PC-9 (cell line): ENCODE data around the gene GPHN. TPM values are rescaled to one million over a fixed set of nuclear protein-coding genes. Genes with fewer than 3 reads are reported as not detected.
"Not testable (repeated sequence)": the region's sequence is repeated elsewhere in the genome, so short reads cannot be mapped to it uniquely, and the experiment has no call there.

Experiments used
- BruUV-seq: library from RNA; stranded (reverse); fragments of 400-500 nt; replicated peaks from 2 replicates; lab custom pipeline; 2021; lab: Mats Ljungman, UMichigan
- CTCF ChIA-PET: fragments of 300-600 bp; sonication (Branson Sonifier 250); formaldehyde crosslinking; loops from one replicate; lab custom pipeline; 2022; ENCODE audit warnings: antibody characterized with exemption; lab: Charles Lee
- POLR2A ChIA-PET: fragments of 300-600 bp; sonication (Branson Sonifier 250); formaldehyde crosslinking; loops from one replicate; lab custom pipeline; 2022; ENCODE audit warnings: antibody characterized with exemption; ENCODE audit not compliant: unreplicated experiment; lab: Charles Lee
- DNase-seq, 2 experiments: peaks; one replicate each; pipeline versions ENCODE4 v3.0.0 to v3.0.0-alpha.2; 2015 to 2022; ENCODE audit warnings: mixed read lengths in 1 of 2
- H2AFZ ChIP-seq: fragments of 200-600 bp; sonication (generic); 2 replicates; pipeline ENCODE4 v1.8.1; 2017; ENCODE audit warnings: antibody characterized with exemption
- H3F3A ChIP-seq: fragments of 200-600 bp; sonication (generic); 2 replicates; pipeline ENCODE4 v1.8.1; 2017; ENCODE audit warnings: antibody characterized with exemption, mild to moderate bottlenecking, low read depth; ENCODE audit not compliant: insufficient read depth
- H3K27ac ChIP-seq: fragments of 200-600 bp; sonication (generic); 2 replicates; pipeline ENCODE4 v1.6.1; 2016; ENCODE audit warnings: mixed run types
- H3K27me3 ChIP-seq: fragments of 200-600 bp; sonication (generic); 2 replicates; pipeline ENCODE4 v1.6.1; 2016; ENCODE audit warnings: low read depth, mixed run types; ENCODE audit not compliant: insufficient read depth
- H3K36me3 ChIP-seq: fragments of 200-600 bp; sonication (generic); 2 replicates; pipeline ENCODE4 v1.6.1; 2016; ENCODE audit warnings: low read depth, mixed run types
- H3K4me1 ChIP-seq: fragments of 200-600 bp; sonication (generic); replicated peaks from 2 replicates; pipeline ENCODE4 v1.6.1; 2016; ENCODE audit warnings: mixed run types; ENCODE audit not compliant: insufficient read depth
- H3K4me2 ChIP-seq: fragments of 200-600 bp; sonication (generic); 2 replicates; pipeline ENCODE4 v1.6.1; 2017; ENCODE audit warnings: mixed run types
- H3K4me3 ChIP-seq: fragments of 200-600 bp; sonication (generic); 2 replicates; pipeline ENCODE4 v1.6.1; 2016; ENCODE audit warnings: mixed run types
- H3K79me2 ChIP-seq: fragments of 200-600 bp; sonication (generic); 2 replicates; pipeline ENCODE4 v1.6.1; 2017; ENCODE audit warnings: low read depth, mixed run types
- H3K9me2 ChIP-seq: fragments of 200-600 bp; sonication (generic); 2 replicates; pipeline ENCODE4 v1.8.1; 2017; ENCODE audit warnings: mild to moderate bottlenecking; ENCODE audit not compliant: insufficient read depth
- H3K9me3 ChIP-seq: fragments of 200-600 bp; sonication (generic); 2 replicates; pipeline ENCODE4 v1.8.1; 2016; ENCODE audit warnings: low read depth; ENCODE audit not compliant: insufficient read depth
- H4K20me1 ChIP-seq: fragments of 200-600 bp; sonication (generic); 2 replicates; pipeline ENCODE4 v1.8.1; 2017; ENCODE audit not compliant: insufficient read depth
- EZH2 ChIP-seq: fragments of 200-600 bp; sonication (generic); IDR thresholded peaks from 2 replicates; pipeline ENCODE4 v1.8.0; 2017; ENCODE audit warnings: antibody characterized with exemption, low read depth
- intact Hi-C: fragments of 100-400 bp; cut with micrococcal nuclease; formaldehyde crosslinking; loops from one replicate; pipeline ENCODE4 v1.10.0; 2022; ENCODE audit not compliant: unreplicated experiment
- total RNA-seq: library from RNA; stranded (reverse); gene quantifications from 2 replicates; pipeline ENCODE4 v1.2.3, GENCODE V29; 2021
- TF ChIP-seq, protein P1 (sequence below): fragments of 200-600 bp; sonication (generic); conservative IDR thresholded peaks from 2 replicates; pipeline ENCODE4 v1.6.1; 2017; ENCODE audit warnings: mixed run types, antibody characterized with exemption, mild to moderate bottlenecking, moderate library complexity

Gene GPHN
- total RNA-seq, 1 experiment from 2014 or later, result 18.3 TPM

- intact Hi-C loops, result no loop called here
- H3K4me3 ChIP-seq, result no peak overlapping the region
- H3K9me3 ChIP-seq, result no peaks in the 10 kb centered on the region
- no peaks in the 10 kb centered on the region for H4K20me1 ChIP-seq
- H3K4me2 ChIP-seq, result no peak overlapping the region
- no peak for TF ChIP-seq EZH2
- TF ChIP-seq, protein P1, sequence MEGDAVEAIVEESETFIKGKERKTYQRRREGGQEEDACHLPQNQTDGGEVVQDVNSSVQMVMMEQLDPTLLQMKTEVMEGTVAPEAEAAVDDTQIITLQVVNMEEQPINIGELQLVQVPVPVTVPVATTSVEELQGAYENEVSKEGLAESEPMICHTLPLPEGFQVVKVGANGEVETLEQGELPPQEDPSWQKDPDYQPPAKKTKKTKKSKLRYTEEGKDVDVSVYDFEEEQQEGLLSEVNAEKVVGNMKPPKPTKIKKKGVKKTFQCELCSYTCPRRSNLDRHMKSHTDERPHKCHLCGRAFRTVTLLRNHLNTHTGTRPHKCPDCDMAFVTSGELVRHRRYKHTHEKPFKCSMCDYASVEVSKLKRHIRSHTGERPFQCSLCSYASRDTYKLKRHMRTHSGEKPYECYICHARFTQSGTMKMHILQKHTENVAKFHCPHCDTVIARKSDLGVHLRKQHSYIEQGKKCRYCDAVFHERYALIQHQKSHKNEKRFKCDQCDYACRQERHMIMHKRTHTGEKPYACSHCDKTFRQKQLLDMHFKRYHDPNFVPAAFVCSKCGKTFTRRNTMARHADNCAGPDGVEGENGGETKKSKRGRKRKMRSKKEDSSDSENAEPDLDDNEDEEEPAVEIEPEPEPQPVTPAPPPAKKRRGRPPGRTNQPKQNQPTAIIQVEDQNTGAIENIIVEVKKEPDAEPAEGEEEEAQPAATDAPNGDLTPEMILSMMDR, result no peak
- no peaks in the 10 kb centered on the region for H3K36me3 ChIP-seq
- no peaks in the 10 kb centered on the region for H3K4me1 ChIP-seq
- no peak overlapping the region; the same call in 1 of the 2 replicates for H3K27ac ChIP-seq
- DNase-seq, result no peak
- ChIA-PET CTCF (no interaction called here), POLR2A (interaction anchor here (0.6 kb wide), 1 partner anchor 145 kb away, joined by 6 read pairs; no protein-coding TSS in a partner anchor)
- no peaks in the 10 kb centered on the region for H3K79me2 ChIP-seq
- no peaks in the 10 kb centered on the region for H3K27me3 ChIP-seq
- no peaks in the 10 kb centered on the region for H3F3A ChIP-seq
- no peaks in the 10 kb centered on the region for H3K9me2 ChIP-seq
- H2AFZ ChIP-seq, result no peak overlapping the region
- BruUV-seq, result no TSS peak
Measured at GRCh38 chr14:66709291-66709690, 201.3 kb downstream of the GPHN start.

DNA sequence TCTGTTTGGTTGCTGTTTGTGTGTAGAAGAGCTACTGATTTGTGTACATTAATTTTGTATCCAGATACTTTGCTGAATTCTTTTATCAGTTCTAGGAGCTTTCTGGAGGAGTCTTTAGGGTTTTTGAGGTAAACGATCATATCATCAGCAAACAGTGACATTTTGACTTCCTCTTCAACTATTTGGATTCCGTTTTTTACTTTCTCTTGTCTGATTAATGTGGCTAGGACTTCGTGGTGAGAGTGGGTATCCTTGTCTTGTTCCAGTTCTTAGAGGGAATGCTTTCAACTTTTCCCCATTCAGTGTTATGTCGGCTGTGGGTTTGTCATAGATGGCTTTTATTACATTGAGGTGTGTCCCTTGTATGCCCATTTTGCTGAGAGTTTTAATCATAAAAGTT lies 206.3 kb downstream of the GPHN start:
- BruUV-seq, H3K9me2 ChIP-seq, H3K4me2 ChIP-seq, H3K27me3 ChIP-seq, intact Hi-C loops, H3F3A ChIP-seq, H3K36me3 ChIP-seq, H3K79me2 ChIP-seq, H3K27ac ChIP-seq, POLR2A ChIA-PET, H3K4me1 ChIP-seq, H3K4me3 ChIP-seq, H3K9me3 ChIP-seq, CTCF ChIA-PET, DNase-seq, H4K20me1 ChIP-seq, H2AFZ ChIP-seq: not testable (repeated sequence)

DNA sequence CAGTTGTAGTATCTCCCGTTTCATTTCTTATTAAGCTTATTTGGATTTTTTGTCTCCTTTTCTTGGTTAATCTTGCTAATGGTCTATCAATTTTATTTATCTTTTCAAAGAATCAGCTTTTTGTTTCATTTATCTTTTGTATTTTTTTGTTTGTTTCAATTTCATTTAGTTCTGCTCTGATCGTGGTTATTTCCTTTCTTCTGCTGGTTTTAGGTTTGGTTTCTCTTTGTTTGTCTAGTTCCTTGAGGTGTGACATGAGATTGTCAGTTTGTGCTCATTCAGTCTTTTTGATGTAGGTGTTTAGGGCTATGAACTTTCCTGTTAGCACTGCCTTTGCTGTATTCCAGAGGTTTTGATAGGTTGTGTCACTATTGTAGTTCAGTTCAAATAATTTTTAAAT lies 207.4 kb downstream of the GPHN start:
- POLR2A ChIA-PET, H2AFZ ChIP-seq, CTCF ChIA-PET, H3K79me2 ChIP-seq, H4K20me1 ChIP-seq, H3F3A ChIP-seq, H3K36me3 ChIP-seq, H3K4me1 ChIP-seq, H3K27me3 ChIP-seq, H3K27ac ChIP-seq, intact Hi-C loops, H3K4me2 ChIP-seq, DNase-seq, H3K9me2 ChIP-seq, H3K9me3 ChIP-seq, BruUV-seq, H3K4me3 ChIP-seq: not testable (repeated sequence)

- Histone ChIP-seq H3K36me3 (no peaks in the 10 kb centered on the region), H3F3A (no peaks in the 10 kb centered on the region), H3K9me2 (no peaks in the 10 kb centered on the region), H3K27ac (no peak overlapping the region), H3K27me3 (no peaks in the 10 kb centered on the region), H3K79me2 (no peaks in the 10 kb centered on the region), H4K20me1 (no peaks in the 10 kb centered on the region), H3K4me3 (no peak overlapping the region), H3K4me2 (no peak overlapping the region), H2AFZ (no peak overlapping the region), H3K9me3 (no peaks in the 10 kb centered on the region), H3K4me1 (no peaks in the 10 kb centered on the region)
- intact Hi-C loops, result no loop called here
- POLR2A ChIA-PET, result no interaction called here
- no TSS peak for BruUV-seq
- TF ChIP-seq EZH2, result no peak
- TF ChIP-seq, protein P1, result no peak
- CTCF ChIA-PET, result no interaction called here
- no peak for DNase-seq
Measured at GRCh38 chr14:66716227-66716626, 208.3 kb downstream of the GPHN start.
